HepG2 (cell line): Measurements from ENCODE around the gene C1QTNF12. TPM values are rescaled to one million over a fixed set of nuclear protein-coding genes. Genes with fewer than 3 reads are reported as not detected.

Source experiments
- ATAC-seq: fragments of 200-7000 bp; cut with Tn5 transposase; 3 replicates; pipeline ENCODE4 v1.9.1; 2020; ENCODE audit warnings: mild to moderate bottlenecking, moderate library complexity
- BruUV-seq: library from RNA; stranded (reverse); fragments of 400-500 nt; replicated peaks from 2 replicates; lab custom pipeline; 2021; lab: Mats Ljungman, UMichigan
- CTCF ChIA-PET: fragments of 300-600 bp; formaldehyde crosslinking; extraction: SDS; loops from one replicate; lab custom pipeline; 2021; ENCODE audit warnings: low total read pairs, inconsistent platforms, low intra/inter-chr PET ratio; lab: Yijun Ruan, JAX
- POLR2A ChIA-PET: fragments of 350-600 bp; sonication (Branson Sonifier 250); formaldehyde crosslinking; loops from one replicate; lab custom pipeline; 2020; ENCODE audit warnings: antibody characterized with exemption, inconsistent platforms; lab: Yijun Ruan, JAX
- DNase-seq: peaks from one replicate; pipeline ENCODE4 v3.0.0-alpha.2; 2015; ENCODE audit warnings: low spot score
- FAIRE-seq: peaks from 3 replicates; lab custom pipeline; 2011; peaks lifted over from hg19 to GRCh38; lab: Jason Lieb, UNC
- H2AFZ ChIP-seq: one replicate; pipeline ENCODE4 v1.6.1; 2011; ENCODE audit warnings: low read length, inconsistent platforms
- H3K27ac ChIP-seq: fragments of 300-600 bp; 3 replicates; pipeline ENCODE4 v1.8.0; 2011; ENCODE audit warnings: mixed run types, mild to moderate bottlenecking, mixed read lengths, low read length, inconsistent platforms; ENCODE audit not compliant: insufficient read depth; ENCODE audit errors: extremely low read length
- H3K27me3 ChIP-seq, 2 experiments: fragments of 200-600 bp in 1 of 2; 2 replicates in 1 of 2; 3 replicates in 1 of 2; pipeline versions ENCODE4 v1.6.0 to v1.8.0; 2011; ENCODE audit warnings: low read length in 2 of 2, mild to moderate bottlenecking in 2 of 2, moderate library complexity in 2 of 2, inconsistent platforms in 1 of 2; ENCODE audit not compliant: insufficient read depth in 2 of 2, control insufficient read depth in 1 of 2
- H3K36me3 ChIP-seq, 2 experiments: fragments of 200-600 bp in 1 of 2; replicated peaks in 1 of 2; 2 replicates in 1 of 2; 3 replicates in 1 of 2; pipeline versions ENCODE4 v1.5.1 to v1.8.0; 2011; ENCODE audit warnings: low read length in 2 of 2, inconsistent platforms in 1 of 2; ENCODE audit not compliant: insufficient read depth in 2 of 2, control insufficient read depth in 1 of 2
- H3K4me1 ChIP-seq: 2 replicates; pipeline ENCODE4 v1.5.1; 2012; ENCODE audit warnings: low read length, inconsistent platforms; ENCODE audit not compliant: insufficient read depth
- H3K4me2 ChIP-seq: 2 replicates; pipeline ENCODE4 v1.6.0; 2011; ENCODE audit warnings: low read depth, low read length, inconsistent platforms
- H3K4me3 ChIP-seq, 3 experiments: fragments of 200-600 bp in 1 of 3; sonication (generic), shearing (Covaris generic) in 1 of 3; replicated peaks in 1 of 3; 2 replicates each; pipeline ENCODE4 v1.5.1; 2011 to 2016; ENCODE audit warnings: low read length in 3 of 3, inconsistent platforms in 2 of 3, low read depth in 2 of 3, mild to moderate bottlenecking in 2 of 3, control low read depth in 1 of 3, mixed read lengths in 1 of 3; ENCODE audit not compliant: insufficient read depth in 1 of 3
- H3K79me2 ChIP-seq: one replicate; pipeline ENCODE4 v1.6.1; 2011; ENCODE audit warnings: low read length, inconsistent platforms; ENCODE audit not compliant: insufficient read depth
- H3K9ac ChIP-seq: 2 replicates; pipeline ENCODE4 v1.6.0; 2011; ENCODE audit warnings: mild to moderate bottlenecking, low read depth, low read length, inconsistent platforms; ENCODE audit not compliant: insufficient read depth
- H3K9me3 ChIP-seq: 2 replicates; pipeline ENCODE4 v1.5.1; 2012; ENCODE audit warnings: mild to moderate bottlenecking, low read length
- H4K20me1 ChIP-seq: 2 replicates; pipeline ENCODE4 v1.6.0; 2011; ENCODE audit warnings: inconsistent platforms, mild to moderate bottlenecking, low read length, moderate library complexity; ENCODE audit not compliant: insufficient read depth
- ATF3 ChIP-seq: sonication (generic); formaldehyde crosslinking; IDR thresholded peaks from 2 replicates; pipeline ENCODE4 v1.4.0; 2020; ENCODE audit warnings: missing genetic modification reagents
- MAF1 ChIP-seq: sonication (generic); formaldehyde crosslinking; IDR thresholded peaks from 2 replicates; pipeline ENCODE4 v1.5.0; 2020; ENCODE audit warnings: missing genetic modification reagents, borderline replicate concordance
- NR2F2 ChIP-seq: IDR thresholded peaks from 2 replicates; pipeline ENCODE4 v1.6.1; 2012; ENCODE audit warnings: low read depth, inconsistent platforms, borderline replicate concordance
- ZNF510 ChIP-seq: sonication (generic); formaldehyde crosslinking; IDR thresholded peaks from 2 replicates; pipeline ENCODE4 v1.4.0; 2020; ENCODE audit warnings: low read depth, mild to moderate bottlenecking, missing genetic modification reagents
- ZNF773 ChIP-seq: sonication (generic); formaldehyde crosslinking; IDR thresholded peaks from 2 replicates; pipeline ENCODE4 v1.4.0; 2020; ENCODE audit warnings: missing genetic modification reagents, borderline replicate concordance
- ZNF792 ChIP-seq: IDR thresholded peaks from 2 replicates; pipeline ENCODE4 v1.6.1; 2016
- WGBS: methylation state at CpG from one replicate; pipeline ENCODE4 v1.1.6; 2017; ENCODE audit warnings: low lambda C conversion rate; 5-methylcytosine and 5-hydroxymethylcytosine counted together
- in situ Hi-C: cut with HindIII; loops from 2 replicates; pipeline ENCODE4 v1.10.0; 2017; ENCODE audit warnings: low pct_unique_long_range_greater_than_20kb; ENCODE audit not compliant: extremely low pct_ligation_motif_present
- intact Hi-C: fragments of 100-400 bp; cut with micrococcal nuclease; formaldehyde crosslinking; loops from one replicate; pipeline ENCODE4 v1.10.0; 2022; ENCODE audit not compliant: unreplicated experiment
- polyA plus RNA-seq, 8 experiments: library from polyadenylated mRNA; depleted of rRNA in 3 of 8; stranded (reverse) in 7 of 8; unstranded in 1 of 8; fragments of >200 nt; fragmentation: Illumina TruSeq in 4 of 8; extraction: Trizol in 4 of 8; gene quantifications; 2 replicates each; pipeline versions ENCODE4 v1.2.1 to v1.2.3, GENCODE V29; 2011 to 2016; ENCODE audit warnings: low read depth in 4 of 8, missing spikeins in 1 of 8, mixed read lengths in 1 of 8; ENCODE audit not compliant: insufficient read depth in 1 of 8
- total RNA-seq, 5 experiments: library from RNA; depleted of rRNA; stranded (reverse); fragments of >200 nt; fragmentation: Illumina TruSeq; extraction: Trizol; gene quantifications; 2 replicates each; pipeline ENCODE4 v1.2.3, GENCODE V29; 2016; ENCODE audit warnings: low read depth in 1 of 5

C1QTNF12 gene
- total and polyA plus RNA-seq, 2 of the 13 experiments (the other 11 are each of a cell fraction or from before 2014, with no cell fraction given) = 0.18 to 0.64 TPM

GRCh38 chr1:1295154-1295923, 48.8 kb upstream of the C1QTNF12 start (continued):
- no peak for TF ChIP-seq ATF3
- no peak for TF ChIP-seq MAF1
- no peak for TF ChIP-seq ZNF792 (CRISPR knock-in tag)
- TF ChIP-seq ZNF510 (CRISPR knock-in tag) = no peak
- TF ChIP-seq NR2F2 = no peak
- TF ChIP-seq, all 625 proteins: peak for 0

- 98% methylated on average over 44 of the region's 58 CpGs for WGBS
- intact Hi-C loops (loop anchor here (5.0 kb wide), 1 partner anchor 172 kb away; no protein-coding TSS in a partner anchor), in situ Hi-C loops (no loop called here)
- Histone ChIP-seq H3K79me2 (no peaks in the 10 kb centered on the region), H3K4me2 (no peak overlapping the region), H3K27me3 (no peaks in the 10 kb centered on the region; a peak in 1 of 5 replicates), H3K4me3 (no peak overlapping the region), H3K36me3 (no peaks in the 10 kb centered on the region; a peak in 1 of 5 replicates), H4K20me1 (no peaks in the 10 kb centered on the region), H3K27ac (no peak overlapping the region), H2AFZ (no peak overlapping the region), H3K4me1 (no peaks in the 10 kb centered on the region), H3K9ac (no peak overlapping the region), H3K9me3 (no peaks in the 10 kb centered on the region)
- ATAC-seq = no peak
- POLR2A ChIA-PET = interaction anchor here (0.6 kb wide), 1 partner anchor 11 kb away, joined by 3 read pairs; no protein-coding TSS in a partner anchor
- no TSS peak for BruUV-seq
- FAIRE-seq = no peak
- no peak for TF ChIP-seq ZNF773
- CTCF ChIA-PET = no interaction called here
- DNase-seq = no peak
These were observed 47.8 kb upstream of the C1QTNF12 start for GRCh38 chr1:1294250-1294890.
